ENCODE data around the gene NKX2-3.

The NKX2-3 gene

GRCh38 chr10:99539120-99539519 is 6.4 kb downstream of the NKX2-3 start:
- no peak for DNase-seq (ENCODE audit: low spot score)

DNA sequence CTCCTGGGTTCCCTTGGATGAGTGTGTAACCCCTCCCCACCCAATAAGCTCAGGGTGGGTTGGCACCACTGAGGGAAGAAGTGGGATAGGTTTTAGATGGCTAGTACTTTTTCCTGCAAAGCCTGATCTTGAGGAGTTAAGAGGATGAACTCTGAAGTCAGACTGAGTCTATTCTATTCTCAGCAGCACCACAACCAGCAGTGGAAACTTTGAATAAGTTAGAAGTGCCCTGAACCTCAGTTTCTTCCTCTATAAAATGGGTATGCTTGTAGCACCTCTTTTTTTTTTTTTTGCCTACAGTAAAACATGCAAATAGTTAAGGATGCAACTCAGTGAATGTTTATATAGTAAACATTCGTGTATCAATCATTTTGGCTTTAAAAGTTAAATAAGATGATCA is 7.1 kb downstream of the NKX2-3 start:
- no peak for DNase-seq (ENCODE audit: low spot score)

DNA sequence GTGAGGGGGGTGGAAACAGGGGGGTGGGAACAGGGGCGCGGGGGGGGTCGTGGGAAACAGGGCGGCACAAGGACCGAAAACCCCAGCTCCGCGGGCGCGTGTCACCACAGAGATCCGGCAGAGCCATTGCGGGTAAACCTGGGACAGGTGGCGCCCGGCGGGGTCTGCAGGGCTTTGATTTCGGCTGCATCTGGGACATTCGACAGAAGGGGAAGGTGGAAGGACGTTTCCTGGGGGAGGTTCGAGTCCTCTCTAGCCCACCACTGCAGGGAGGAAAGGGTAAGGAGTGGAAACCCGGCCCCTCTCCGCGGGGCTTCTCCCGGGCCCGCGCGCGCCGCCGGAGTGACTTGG is 7.5 kb downstream of the NKX2-3 start:
- no peak for DNase-seq (ENCODE audit: low spot score)

DNA sequence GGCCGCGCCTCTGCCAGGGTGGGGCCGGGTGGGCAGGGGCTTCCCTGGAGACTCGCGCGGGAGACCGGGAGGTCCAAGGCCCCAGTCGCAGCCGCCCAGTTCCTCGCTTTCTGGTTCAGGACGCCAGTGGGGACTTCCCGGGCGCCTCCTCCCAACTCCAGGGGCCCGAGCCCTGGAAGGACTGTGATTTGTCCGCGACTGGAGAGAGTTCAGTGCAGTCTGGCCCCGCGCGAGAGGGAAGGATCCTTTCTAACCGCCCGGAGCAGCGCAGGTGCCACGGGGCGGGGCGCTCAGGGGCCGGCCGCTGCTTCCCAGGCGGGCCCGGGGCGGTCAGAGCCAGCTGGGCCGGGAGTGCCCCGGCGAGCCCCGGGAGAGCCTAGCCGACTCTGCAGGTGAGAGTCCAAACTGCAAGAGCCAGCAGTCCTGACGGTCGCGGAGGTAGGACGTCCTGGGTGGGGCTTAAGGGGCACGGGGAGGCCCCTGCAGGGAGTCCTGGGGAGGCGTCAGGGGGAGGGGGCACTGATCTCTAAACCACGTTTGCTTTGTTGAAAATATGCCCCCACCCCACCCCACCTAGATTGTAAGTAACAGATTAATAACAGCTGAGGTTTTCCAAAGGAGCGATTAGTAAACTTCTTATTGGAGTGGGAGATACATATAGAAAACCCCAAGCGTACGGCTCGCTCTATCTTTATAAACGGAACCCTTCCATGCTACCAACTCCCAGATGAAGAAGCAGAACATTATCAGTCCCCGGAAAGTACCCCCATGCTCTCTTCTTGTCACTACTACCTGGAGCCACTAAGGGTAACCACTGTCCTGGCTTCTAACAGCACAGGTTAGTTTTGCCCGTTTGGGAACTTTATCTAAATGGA is 8.2 kb downstream of the NKX2-3 start:
- no peak for DNase-seq (ENCODE audit: low spot score)

GRCh38 chr10:99544322-99544721 is 11.6 kb downstream of the NKX2-3 start:
- DNase-seq (ENCODE audit: low spot score), result no peak

DNA sequence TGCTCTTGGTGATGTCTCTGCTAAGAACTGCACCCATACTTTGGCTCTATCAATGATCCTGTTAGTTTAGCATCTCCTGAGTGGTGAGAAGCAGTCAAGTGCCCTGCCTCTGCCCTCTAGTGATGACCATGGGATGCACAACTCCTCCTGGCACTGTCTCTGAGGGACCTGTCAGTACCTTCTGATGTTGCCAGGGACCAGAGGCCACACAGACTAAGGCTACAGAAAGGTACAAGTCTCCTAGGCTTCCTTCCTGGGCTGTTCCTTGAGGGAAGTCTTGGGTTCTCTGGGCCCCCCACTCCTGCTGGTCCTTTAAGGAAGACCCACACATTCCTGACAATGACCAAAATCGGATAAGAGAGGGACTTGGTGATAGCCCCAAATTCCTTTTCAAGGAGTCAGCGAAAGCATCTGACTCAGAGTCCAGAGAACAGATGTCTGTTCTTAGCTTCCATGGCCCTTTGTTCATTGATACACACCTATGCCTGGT is 15.3 kb downstream of the NKX2-3 start:
- DNase-seq (ENCODE audit: low spot score), result no peak

- DNase-seq (ENCODE audit: low spot score), result no peak
Measured at GRCh38 chr10:99551158-99551557, 18.4 kb downstream of the NKX2-3 start.

GRCh38 chr10:99551616-99552015 is 18.9 kb downstream of the NKX2-3 start:
- DNase-seq (ENCODE audit: low spot score), result no peak

DNA sequence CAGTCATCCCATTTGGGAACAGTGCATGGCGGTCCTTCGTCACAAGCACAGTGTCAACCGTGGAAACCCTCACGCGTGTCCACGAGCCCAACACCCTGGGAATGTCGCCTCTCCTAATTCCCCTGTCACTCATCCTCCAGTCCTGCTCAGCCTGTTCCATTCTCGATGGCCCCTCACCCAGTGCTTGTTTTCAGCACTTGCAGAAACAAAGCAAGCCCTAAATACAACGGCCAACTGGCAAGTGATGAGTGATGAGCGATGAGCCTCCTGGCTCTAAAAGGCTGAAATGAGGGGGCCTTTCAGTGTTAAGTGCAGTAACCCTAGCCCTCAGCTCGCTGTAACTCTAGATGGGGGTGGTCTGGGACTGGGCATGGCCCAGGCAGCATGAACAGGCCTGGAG is 22.6 kb downstream of the NKX2-3 start:
- DNase-seq (ENCODE audit: low spot score), result no peak

GRCh38 chr10:99555825-99556523 is 23.2 kb downstream of the NKX2-3 start:
- DNase-seq (ENCODE audit: low spot score), result no peak

DNA sequence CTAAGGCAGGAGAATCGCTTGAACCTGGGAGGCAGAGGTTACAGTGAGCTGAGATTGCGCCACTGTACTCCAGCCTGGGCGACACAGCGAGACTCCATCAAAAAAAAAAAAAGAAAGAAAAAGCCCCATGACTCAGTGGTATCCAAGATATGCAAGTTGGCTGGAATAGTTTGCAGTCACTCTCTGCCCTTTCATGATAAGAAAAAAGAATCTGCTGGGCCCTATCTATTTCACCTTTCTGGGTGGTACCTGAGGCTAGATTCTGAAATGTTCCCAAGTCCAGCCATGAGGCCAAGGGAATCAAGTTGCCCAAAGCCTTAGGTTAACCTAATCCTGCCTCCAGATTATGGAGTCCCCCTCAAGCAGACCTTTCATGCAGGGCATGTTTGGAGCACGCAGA is 24.3 kb downstream of the NKX2-3 start:
- DNase-seq (ENCODE audit: low spot score), result no peak

GRCh38 chr10:99558708-99559107 is 26.0 kb downstream of the NKX2-3 start:
- DNase-seq (ENCODE audit: low spot score), result no peak

DNA sequence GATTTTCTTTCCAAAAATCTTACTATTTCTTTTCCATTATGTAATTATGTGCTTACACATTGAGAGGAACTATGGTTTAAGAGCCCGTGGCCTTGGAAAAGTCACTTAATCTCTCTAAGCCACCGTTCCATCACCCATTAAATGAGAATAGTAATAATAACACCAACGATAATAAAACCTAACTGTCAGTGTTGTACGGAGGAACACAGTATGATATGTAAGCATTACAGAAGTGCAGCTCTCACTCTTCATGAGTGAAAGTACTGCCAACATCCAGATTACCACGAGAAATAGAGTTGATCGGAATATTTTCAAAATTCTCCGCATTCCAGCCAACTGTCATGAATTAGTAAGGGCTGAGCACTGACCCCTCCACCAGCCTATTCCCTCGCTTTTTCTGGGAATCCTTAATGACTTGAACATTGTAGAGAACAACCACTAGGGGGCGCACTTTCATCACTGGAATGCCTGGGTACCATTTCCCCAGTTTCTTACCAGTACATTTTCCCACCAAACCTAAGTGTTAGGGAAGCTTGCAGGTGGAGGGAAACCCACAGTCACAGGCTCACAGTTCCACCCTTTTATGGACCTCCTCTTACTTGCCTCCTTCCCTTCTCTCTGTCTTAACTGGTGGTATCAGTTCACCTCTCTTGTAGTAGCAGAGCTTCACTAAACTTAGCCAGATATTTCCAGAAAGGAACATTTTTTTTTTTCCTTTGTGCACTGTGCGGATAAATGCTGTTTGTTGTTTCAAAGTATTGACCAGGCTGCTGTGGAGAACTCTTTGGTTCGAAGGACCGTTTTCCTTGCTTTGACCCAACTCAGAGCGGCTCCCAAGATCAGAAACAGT is 27.8 kb downstream of the NKX2-3 start:
- peak; percentile 72 for DNase-seq (ENCODE audit: low spot score)

GRCh38 chr10:99562631-99563030 is 29.9 kb downstream of the NKX2-3 start:
- DNase-seq (ENCODE audit: low spot score), result no peak

DNA sequence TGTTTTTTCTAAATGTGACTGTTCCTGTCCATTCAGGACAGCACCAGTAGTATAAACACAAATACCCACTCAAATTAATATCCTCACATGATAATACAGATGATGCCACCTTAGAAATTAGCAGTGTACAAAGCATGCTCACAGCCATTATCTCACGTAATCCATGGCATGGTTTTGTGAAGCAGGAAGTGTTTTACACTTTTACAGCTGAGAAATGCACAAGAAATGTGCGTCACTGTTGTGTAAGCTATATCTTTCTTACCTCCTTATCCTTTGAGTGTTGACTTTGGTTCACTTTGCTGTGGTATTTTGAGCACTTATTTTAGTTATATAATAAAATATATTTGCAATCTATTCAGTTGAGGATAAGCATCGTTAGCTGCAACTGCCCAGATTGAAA is 31.6 kb downstream of the NKX2-3 start:
- DNase-seq (ENCODE audit: low spot score), result no peak

DNA sequence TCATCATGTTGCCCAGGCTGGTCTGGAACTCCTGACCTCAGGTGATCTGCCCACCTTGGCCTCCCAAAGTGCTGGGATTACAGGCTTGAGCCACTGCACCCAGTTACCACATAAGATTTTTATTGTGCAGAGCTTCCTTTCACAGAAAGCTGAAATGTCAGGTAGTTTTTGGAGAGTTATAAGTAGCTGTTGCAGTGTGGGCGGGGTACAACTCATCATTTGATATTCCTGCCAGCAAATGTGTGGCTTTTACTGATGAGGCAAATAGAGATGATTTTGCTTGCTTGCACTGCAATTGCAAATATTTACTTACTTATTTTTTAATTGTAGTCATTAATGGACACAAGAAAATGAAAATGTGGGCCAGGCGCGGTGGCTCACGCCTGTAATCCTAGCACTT is 32.4 kb downstream of the NKX2-3 start:
- no peak for DNase-seq (ENCODE audit: low spot score)

DNA sequence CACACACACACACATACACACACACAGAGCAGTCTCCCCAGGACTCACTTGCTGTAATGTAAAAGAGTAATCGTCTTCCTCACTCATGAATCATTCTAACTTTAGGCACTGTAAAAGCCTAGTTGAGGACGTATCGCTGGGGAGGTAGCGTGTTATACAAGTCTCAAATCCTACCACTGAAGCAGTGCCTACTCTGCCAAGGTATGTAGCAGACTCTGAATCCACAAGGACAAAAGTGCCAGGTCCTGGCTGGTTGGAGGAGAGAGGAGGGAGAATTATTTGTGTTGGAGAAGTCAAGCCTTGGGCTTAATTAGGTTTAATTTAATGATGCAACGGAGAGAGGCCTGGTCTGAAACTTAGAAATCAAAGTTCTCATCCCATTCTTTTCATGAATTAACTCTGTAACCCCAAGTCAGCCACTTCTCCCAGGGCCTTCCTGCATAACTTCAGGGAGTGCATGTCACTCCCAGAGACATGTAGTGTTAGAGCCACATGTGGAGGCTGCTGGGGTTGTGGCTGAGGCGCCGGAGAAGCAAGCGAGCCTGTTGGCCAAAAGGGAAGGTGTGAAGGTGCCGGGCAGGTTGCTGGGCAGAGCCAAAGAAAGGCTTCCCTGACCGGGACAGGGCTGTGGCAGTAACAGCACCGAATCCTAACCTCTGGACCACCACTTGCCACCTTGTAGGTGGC is 36.7 kb downstream of the NKX2-3 start:
- no peak for DNase-seq (ENCODE audit: low spot score)

- DNase-seq (ENCODE audit: low spot score), result no peak
Measured at GRCh38 chr10:99569961-99570360, 37.2 kb downstream of the NKX2-3 start.

- DNase-seq (ENCODE audit: low spot score), result no peak
Measured at GRCh38 chr10:99571816-99572215, 39.1 kb downstream of the NKX2-3 start.

DNA sequence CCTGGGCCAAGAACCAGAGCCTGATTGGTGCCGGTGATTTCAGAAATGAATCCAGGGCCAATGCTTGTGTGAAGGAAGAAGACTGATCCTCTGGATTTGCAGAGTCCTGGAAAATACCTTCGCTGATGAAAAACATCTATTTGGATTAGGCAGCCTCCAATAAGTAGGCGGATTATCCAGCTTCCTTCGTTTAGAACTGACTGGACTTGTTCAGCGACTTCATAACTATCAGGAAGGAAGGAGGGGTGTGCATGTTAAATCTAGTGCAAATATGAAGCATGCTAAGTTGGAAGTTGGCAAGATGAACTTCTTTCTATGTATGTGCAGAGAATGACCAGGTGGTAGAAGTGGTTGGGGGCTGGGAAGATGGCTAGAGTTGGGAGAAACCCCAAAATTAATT is 41.0 kb downstream of the NKX2-3 start:
- DNase-seq (ENCODE audit: low spot score), result no peak

GRCh38 chr10:99579971-99580370 is 47.2 kb downstream of the NKX2-3 start:
- DNase-seq (ENCODE audit: low spot score), result no peak

GRCh38 chr10:99582255-99582770 is 49.6 kb downstream of the NKX2-3 start:
- no peak for DNase-seq (ENCODE audit: low spot score)
